GM21390 (cell line): ENCODE measurements around the gene AIPL1.

Experiments
- ATAC-seq: cut with Tn5 transposase; IDR thresholded peaks from one replicate; pipeline ENCODE4 v1.9.1; 2021; ENCODE audit not compliant: unreplicated experiment

Gene AIPL1

DNA sequence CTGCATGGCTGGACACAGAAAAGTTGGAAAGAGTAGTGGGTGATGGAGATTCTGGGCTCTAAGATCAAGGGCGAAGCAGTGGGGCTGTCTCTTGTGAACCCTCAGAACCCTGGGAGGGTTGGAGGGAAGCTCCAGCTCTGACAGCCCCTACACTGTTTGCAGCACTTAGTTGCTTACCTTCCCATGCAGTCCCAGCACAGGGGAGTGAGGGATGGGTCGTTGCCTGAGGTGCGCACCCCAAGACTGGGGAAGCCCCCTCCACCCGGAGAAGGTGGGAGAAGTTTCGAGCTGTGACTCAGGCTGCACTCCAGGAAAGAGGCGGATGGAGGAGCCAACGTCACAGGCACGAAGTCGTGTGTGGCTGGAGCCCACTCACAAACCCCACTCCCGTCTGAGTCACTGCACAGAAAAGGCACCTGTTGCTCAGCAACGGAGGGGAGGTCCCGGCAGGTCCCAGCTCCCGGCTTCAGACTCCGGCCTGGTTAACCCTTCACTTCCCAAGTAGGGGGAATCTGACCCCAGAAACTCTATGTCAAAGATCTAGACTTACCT is 60.1 kb downstream of the AIPL1 start:
- ATAC-seq: no peak

DNA sequence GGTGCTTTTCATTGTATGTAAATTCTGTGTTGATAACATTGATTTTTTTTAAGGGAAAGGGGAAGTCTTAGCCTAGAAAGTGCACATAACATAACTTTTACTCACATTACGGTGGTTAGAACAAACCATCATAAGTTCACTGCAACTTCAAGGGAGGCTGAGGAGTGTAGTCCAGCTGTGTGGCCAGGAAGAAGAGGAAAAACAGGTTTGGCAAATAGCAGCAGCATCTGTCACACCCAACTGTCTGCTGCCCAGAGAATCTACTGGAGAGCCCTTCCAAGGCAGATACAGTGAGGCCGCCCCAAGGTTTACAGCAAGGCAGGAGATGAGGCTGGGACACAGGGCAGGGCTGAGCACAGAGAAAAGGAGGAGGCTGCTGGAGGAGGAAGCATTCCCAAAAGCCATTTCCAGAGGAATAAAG is 60.6 kb downstream of the AIPL1 start:
- no peak for ATAC-seq
